ENCODE results near the gene UBE2Z.
A peak's percentile ranks its signal among the peaks of the same experiment; 100 is the strongest.
"Not testable (repeated sequence)": the region's sequence is repeated elsewhere in the genome, so short reads cannot be mapped to it uniquely, and the experiment has no call there.

Gene UBE2Z

GRCh38 chr17:48908047-48908843 is at the start of gene UBE2Z:
UBE2Z (plus strand) TSS chr17:48908407; CDS start chr17:48908504, 97 bp downstream.
- peak; percentile 69 for DNase-seq

- DNase-seq, result no peak
Measured at GRCh38 chr17:48860034-48860433, 48.2 kb upstream of the UBE2Z start.

- DNase-seq, result no peak
Measured at GRCh38 chr17:48860456-48860855, 47.8 kb upstream of the UBE2Z start.

GRCh38 chr17:48868916-48869500 is 39.2 kb upstream of the UBE2Z start:
- no peak for DNase-seq

GRCh38 chr17:48869821-48870318 is 38.3 kb upstream of the UBE2Z start:
- no peak for DNase-seq

- DNase-seq, result no peak
Measured at GRCh38 chr17:48871035-48871550, 37.1 kb upstream of the UBE2Z start.

GRCh38 chr17:48871551-48872351 is 36.5 kb upstream of the UBE2Z start:
- no peak for DNase-seq

GRCh38 chr17:48872409-48872808 is 35.8 kb upstream of the UBE2Z start:
- not testable (repeated sequence) for DNase-seq

GRCh38 chr17:48873209-48873608 is 35.0 kb upstream of the UBE2Z start:
- no peak for DNase-seq

- no peak for DNase-seq
Measured at GRCh38 chr17:48873696-48874443, 34.3 kb upstream of the UBE2Z start.

GRCh38 chr17:48878920-48879898 is 29.0 kb upstream of the UBE2Z start:
- DNase-seq, result peak; percentile 17

GRCh38 chr17:48882272-48882671 is 25.9 kb upstream of the UBE2Z start:
- no peak for DNase-seq

- DNase-seq, result no peak
Measured at GRCh38 chr17:48883171-48883570, 25.0 kb upstream of the UBE2Z start.

- DNase-seq, result no peak
Measured at GRCh38 chr17:48890086-48890485, 18.1 kb upstream of the UBE2Z start.

- DNase-seq, result no peak
Measured at GRCh38 chr17:48892940-48893645, 15.1 kb upstream of the UBE2Z start.

GRCh38 chr17:48893646-48894508 is 14.3 kb upstream of the UBE2Z start:
- DNase-seq, result no peak

- no peak for DNase-seq
Measured at GRCh38 chr17:48894886-48895285, 13.3 kb upstream of the UBE2Z start.

- DNase-seq, result no peak
Measured at GRCh38 chr17:48901241-48901640, 7.0 kb upstream of the UBE2Z start.

GRCh38 chr17:48903401-48903800 is 4.8 kb upstream of the UBE2Z start:
- no peak for DNase-seq

GRCh38 chr17:48904428-48904827 is 3.8 kb upstream of the UBE2Z start:
- DNase-seq, result no peak

All from amniotic stem cell (primary cell).